ENCODE results near the gene IP6K2. TPM values are rescaled to one million over a fixed set of nuclear protein-coding genes. Genes with fewer than 3 reads are reported as not detected.

IP6K2 gene
- polyA plus RNA-seq, 1 donor = 176 TPM

DNA sequence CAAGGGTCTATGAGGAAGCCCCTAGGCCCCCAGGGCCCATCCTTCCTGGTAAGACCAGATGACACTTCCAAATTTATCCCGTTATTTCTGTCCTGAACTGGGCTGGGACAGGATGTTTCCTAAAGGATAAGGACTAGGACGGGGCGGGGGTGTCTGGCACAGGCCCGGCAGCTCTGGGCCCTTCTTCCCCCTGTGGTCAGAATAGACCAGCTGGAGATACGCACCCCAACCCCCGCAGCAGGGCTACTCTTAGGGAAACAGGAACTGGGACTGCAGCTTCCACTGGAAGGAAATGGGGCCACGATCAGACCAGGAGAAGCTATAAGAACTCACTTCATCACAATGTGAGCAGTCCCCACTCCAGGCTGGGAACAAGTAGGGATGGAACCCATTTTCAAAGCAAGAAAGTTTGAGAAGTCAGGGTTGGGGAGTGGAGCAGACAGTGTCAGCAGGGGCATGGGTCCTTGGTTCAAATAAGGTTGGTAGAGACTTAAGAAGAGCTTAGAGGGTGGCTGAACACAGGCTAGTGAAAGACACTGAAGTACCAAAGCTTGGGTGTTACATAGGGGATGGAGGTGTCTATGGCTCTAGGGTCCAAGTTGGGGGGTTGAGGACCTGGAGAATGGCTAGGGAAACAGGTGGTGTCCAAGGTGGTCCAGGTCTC lies 32.4 kb downstream of the IP6K2 start:
- Histone ChIP-seq H3K4me3 (ENCODE audit: low read length) (no peak overlapping the region), H3K4me1 (ENCODE audit: control insufficient read depth, insufficient read depth, low read length) (peaks cover 14% of the 10 kb centered on the region), H3K36me3 (ENCODE audit: control insufficient read depth, insufficient read depth, low read length) (peaks cover 58% of the 10 kb centered on the region), H3K27ac (ENCODE audit: low read length) (no peak overlapping the region), H3K27me3 (ENCODE audit: control insufficient read depth, insufficient read depth, low read length) (no peaks in the 10 kb centered on the region), H3K9me3 (ENCODE audit: control insufficient read depth, low read depth, low read length) (no peaks in the 10 kb centered on the region)
- no CpG with 5 or more reads among the region's 7 CpGs for WGBS (ENCODE audit: insufficient coverage, low lambda C conversion rate)
- DNase-seq = no peak

DNA sequence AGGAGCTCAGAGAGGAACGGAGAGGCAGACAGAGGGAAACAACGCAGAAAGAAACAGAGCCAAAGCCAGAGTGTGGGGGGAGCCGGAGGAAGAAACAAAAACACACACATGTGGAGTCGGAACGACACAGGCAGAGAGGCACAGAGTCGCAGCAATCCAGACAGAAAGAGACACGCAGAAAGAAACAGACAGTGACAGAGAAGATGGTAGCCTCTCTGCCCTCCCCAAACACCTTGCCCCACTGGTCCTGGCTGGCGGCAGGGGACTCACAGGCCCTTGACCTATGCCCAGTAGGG lies 33.0 kb downstream of the IP6K2 start:
- H3K27me3 ChIP-seq (ENCODE audit: control insufficient read depth, insufficient read depth, low read length) = no peaks in the 10 kb centered on the region
- H3K4me1 ChIP-seq (ENCODE audit: control insufficient read depth, insufficient read depth, low read length) = peaks cover 14% of the 10 kb centered on the region
- no peak for DNase-seq
- no peak overlapping the region for H3K4me3 ChIP-seq (ENCODE audit: low read length)
- H3K36me3 ChIP-seq (ENCODE audit: control insufficient read depth, insufficient read depth, low read length) = peaks cover 57% of the 10 kb centered on the region
- no peaks in the 10 kb centered on the region for H3K9me3 ChIP-seq (ENCODE audit: control insufficient read depth, low read depth, low read length)
- WGBS (ENCODE audit: insufficient coverage, low lambda C conversion rate) = 65% methylated on average over 5 of the region's 8 CpGs
- H3K27ac ChIP-seq (ENCODE audit: low read length) = no peak overlapping the region

DNA sequence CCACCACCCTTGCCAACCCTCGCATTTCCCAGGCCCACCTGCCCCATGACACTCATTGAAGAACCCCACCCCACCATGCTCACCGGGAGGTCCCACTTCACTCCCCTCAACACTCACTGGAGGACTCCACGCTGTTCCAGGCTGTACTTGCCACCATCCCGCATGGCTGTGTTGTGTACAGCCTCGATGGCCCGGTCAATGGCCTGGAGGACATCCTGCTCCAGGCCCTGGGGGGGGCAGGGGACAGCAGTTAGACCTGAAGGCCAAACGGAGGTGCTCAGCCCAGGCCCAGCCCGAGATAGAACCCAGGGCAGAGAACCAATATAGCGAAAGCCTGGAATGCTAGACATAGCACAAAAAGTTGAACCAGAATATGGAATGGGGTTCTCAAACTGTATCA lies 34.2 kb downstream of the IP6K2 start:
- no CpG with 5 or more reads among the region's 9 CpGs for WGBS (ENCODE audit: insufficient coverage, low lambda C conversion rate)

DNA sequence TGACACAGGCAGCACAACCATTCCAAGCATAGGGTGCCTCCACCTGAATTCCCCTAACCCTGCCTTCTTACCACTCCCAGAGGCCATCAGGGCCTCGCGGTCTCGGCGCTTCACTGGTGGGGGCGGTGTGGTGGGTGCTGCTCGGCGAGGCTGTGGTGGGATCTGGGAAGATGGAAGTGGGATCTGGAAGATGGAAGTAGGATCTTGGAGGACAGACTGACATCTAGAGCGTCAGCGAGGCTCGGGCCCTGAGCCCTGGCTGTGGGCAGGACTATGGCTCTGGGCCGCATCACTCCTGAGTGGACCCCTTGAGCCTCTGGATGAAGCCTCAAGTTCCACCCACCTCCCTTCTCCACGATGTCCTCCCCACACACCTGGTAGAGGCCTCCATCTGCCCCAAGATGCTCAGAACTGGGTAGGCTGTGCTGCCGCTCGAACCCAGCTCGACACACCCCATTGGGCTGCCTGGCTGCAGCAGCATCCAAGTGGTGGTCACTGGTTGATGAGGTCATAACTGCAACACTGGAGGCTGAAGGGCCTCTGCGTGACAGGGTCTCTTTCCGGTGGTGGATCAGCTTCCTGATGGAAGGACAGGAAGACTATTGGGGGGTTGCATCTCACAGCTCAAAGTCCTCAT lies 34.9 kb downstream of the IP6K2 start:
- WGBS (ENCODE audit: insufficient coverage, low lambda C conversion rate) = no CpG with 5 or more reads among the region's 17 CpGs
- no peaks in the 10 kb centered on the region for H3K9me3 ChIP-seq (ENCODE audit: control insufficient read depth, low read depth, low read length)
- no peak overlapping the region for H3K4me3 ChIP-seq (ENCODE audit: low read length)
- H3K36me3 ChIP-seq (ENCODE audit: control insufficient read depth, insufficient read depth, low read length) = peaks cover 53% of the 10 kb centered on the region
- H3K27me3 ChIP-seq (ENCODE audit: control insufficient read depth, insufficient read depth, low read length) = no peaks in the 10 kb centered on the region
- no peak overlapping the region for H3K27ac ChIP-seq (ENCODE audit: low read length)
- DNase-seq = no peak
- peaks cover 14% of the 10 kb centered on the region for H3K4me1 ChIP-seq (ENCODE audit: control insufficient read depth, insufficient read depth, low read length)

More for the DNA sequence above, 34.2 kb downstream of the IP6K2 start:
- Histone ChIP-seq H3K27ac (ENCODE audit: low read length) (no peak overlapping the region), H3K27me3 (ENCODE audit: control insufficient read depth, insufficient read depth, low read length) (no peaks in the 10 kb centered on the region), H3K9me3 (ENCODE audit: control insufficient read depth, low read depth, low read length) (no peaks in the 10 kb centered on the region), H3K4me1 (ENCODE audit: control insufficient read depth, insufficient read depth, low read length) (peaks cover 14% of the 10 kb centered on the region), H3K36me3 (ENCODE audit: control insufficient read depth, insufficient read depth, low read length) (peaks cover 56% of the 10 kb centered on the region), H3K4me3 (ENCODE audit: low read length) (no peak overlapping the region)
- DNase-seq = no peak

DNA sequence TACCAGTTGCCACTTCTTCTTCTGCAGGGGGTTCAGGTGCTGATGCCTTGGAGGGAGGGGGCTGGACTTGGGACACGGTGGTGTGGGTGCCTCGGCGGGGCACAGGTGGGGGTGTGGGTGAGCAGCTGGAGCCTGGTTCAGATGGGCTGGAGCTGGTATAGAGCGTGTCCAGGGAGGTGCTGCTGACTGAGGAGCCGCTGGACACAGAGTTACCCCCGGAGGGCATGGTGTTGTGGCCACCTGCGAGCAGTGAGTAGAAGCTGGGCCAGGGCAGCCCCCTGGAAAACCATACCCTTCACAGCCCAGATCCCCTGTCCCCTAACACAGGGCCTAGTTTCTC lies 35.5 kb downstream of the IP6K2 start:
- Histone ChIP-seq H3K36me3 (ENCODE audit: control insufficient read depth, insufficient read depth, low read length) (peaks cover 54% of the 10 kb centered on the region), H3K27ac (ENCODE audit: low read length) (no peak overlapping the region)
- WGBS (ENCODE audit: insufficient coverage, low lambda C conversion rate) = no CpG with 5 or more reads among the region's 7 CpGs

DNA sequence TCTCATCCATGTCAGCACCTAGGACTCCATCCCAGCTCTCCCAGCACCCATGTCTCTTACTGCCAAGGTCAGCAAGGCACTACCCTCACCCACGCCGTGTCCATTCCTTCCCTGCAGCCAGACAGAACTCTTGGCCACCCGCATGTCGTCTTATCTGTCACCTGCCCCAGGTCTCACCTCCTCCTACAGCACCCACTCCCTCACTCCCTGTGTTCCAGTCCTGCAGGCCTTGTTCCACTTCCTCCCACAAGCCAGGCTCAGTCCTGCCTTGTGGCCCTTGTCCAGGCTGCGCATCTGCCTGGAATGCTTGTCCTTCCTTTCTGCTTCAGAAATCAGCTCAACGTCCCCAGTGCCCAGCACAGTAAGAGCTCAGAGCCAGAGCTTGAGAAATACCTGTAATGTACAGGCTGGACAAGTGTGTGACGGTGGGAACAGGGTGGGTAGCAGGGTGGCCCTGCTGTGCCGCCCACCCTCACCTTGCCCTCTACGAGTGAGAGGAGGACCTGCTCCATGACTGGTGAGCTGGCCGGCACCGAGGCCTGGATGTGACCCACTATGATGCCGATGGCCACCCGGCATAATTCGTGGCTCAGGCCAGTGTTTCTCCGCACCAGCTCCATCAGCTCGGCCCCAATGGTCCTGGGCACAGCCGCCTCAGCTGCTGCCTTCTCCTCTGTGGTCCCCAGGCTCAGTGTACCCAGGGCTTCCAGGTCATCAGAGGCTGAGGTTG lies 36.0 kb downstream of the IP6K2 start:
- Histone ChIP-seq H3K27ac (ENCODE audit: low read length) (no peak overlapping the region), H3K36me3 (ENCODE audit: control insufficient read depth, insufficient read depth, low read length) (peaks cover 59% of the 10 kb centered on the region), H3K4me3 (ENCODE audit: low read length) (no peak overlapping the region), H3K9me3 (ENCODE audit: control insufficient read depth, low read depth, low read length) (no peaks in the 10 kb centered on the region), H3K4me1 (ENCODE audit: control insufficient read depth, insufficient read depth, low read length) (peaks cover 14% of the 10 kb centered on the region), H3K27me3 (ENCODE audit: control insufficient read depth, insufficient read depth, low read length) (no peaks in the 10 kb centered on the region)
- WGBS (ENCODE audit: insufficient coverage, low lambda C conversion rate) = no CpG with 5 or more reads among the region's 17 CpGs
- no peak for DNase-seq

More for the DNA sequence above, 35.5 kb downstream of the IP6K2 start:
- DNase-seq = no peak
- no peaks in the 10 kb centered on the region for H3K27me3 ChIP-seq (ENCODE audit: control insufficient read depth, insufficient read depth, low read length)
- H3K4me3 ChIP-seq (ENCODE audit: low read length) = no peak overlapping the region
- H3K9me3 ChIP-seq (ENCODE audit: control insufficient read depth, low read depth, low read length) = no peaks in the 10 kb centered on the region
- H3K4me1 ChIP-seq (ENCODE audit: control insufficient read depth, insufficient read depth, low read length) = peaks cover 14% of the 10 kb centered on the region

DNA sequence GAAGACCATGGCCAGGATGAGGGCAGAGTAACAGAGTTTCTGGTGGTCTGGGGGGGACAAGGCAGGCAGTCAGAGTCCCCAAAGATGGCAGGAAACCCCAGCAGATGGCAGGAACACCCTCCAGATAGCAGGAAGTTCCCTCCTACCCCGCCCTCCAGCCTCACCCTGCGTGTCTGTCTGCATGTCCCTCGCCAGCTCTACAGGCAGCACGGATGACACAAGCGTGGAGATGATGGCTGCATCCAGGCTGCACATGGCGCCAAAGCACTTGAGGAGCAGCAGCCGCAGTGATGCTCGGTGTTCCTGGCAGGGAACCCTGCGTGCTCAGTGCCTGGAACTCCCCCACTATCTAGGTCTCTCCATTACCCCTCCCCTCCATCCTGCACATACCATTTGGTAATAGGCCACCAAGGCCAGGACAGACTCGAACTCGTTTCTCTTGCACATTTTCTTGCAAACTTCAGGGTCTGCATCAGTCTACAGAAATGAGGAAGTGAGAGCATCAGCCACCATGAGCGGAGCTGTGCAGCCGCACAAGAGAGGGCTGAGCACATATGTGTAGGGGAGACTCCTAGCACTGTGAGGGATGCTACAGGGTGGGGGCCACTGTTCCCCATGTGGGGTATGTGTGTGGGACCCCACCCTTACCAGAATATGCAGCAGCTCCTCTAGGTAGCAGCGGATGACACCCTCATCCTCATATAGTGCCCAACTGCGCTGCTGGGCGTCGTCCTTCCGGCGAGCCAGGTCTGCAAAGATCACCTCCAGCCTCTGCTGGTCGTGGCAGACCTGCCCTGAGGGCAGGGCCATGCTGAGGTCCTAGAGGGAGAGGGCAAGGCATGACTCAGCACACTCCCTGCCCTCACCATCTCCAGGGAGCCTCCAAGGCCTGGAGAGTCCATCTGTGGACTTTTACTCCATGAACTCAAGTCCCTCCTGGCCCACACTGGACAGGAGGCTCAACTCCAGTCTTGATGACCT lies 37.3 kb downstream of the IP6K2 start:
- Histone ChIP-seq H3K4me1 (ENCODE audit: control insufficient read depth, insufficient read depth, low read length) (peaks cover 12% of the 10 kb centered on the region), H3K27me3 (ENCODE audit: control insufficient read depth, insufficient read depth, low read length) (no peaks in the 10 kb centered on the region), H3K4me3 (ENCODE audit: low read length) (no peak overlapping the region), H3K9me3 (ENCODE audit: control insufficient read depth, low read depth, low read length) (no peaks in the 10 kb centered on the region), H3K27ac (ENCODE audit: low read length) (no peak overlapping the region), H3K36me3 (ENCODE audit: control insufficient read depth, insufficient read depth, low read length) (peaks cover 66% of the 10 kb centered on the region)
- DNase-seq = no peak
- no CpG with 5 or more reads among the region's 20 CpGs for WGBS (ENCODE audit: insufficient coverage, low lambda C conversion rate)

DNA sequence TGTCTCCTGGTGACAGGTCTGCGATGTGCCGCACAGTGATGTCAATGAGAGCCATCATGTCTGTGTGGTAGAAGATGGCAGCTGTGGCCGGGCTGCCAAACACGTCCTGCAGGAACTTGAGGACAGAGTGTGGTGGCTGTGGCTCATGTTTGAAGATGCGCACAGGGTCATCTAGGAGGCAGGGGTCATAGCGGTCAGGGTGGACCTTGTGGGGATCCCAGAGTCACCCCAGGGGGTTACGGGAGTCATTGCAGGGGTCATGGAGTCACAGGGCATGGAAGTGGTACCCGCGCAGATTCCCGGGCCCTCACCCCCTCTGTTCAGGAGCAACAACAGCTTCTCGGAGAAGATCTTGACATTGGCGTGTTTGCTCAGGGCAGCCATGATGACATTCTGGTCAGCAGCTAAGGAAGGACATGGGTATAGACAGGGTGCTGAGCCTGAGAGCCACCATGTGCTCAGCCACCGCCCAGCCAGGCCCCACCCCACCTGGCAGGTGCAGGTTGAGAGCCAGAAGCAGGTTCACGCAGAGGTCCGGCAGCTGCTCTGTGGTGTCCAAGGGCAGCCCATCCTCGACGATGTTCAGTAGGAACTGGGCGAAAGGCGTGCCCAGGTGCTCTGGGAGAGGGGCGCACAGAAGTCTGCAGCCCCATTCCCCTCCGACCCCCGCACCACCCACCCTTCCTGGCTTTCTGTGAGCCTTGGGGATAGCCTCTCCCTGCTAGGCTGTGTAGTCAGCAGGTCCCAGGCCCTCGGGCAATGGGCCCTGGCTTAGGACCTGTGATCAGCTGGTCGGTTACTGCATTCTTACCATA lies 38.2 kb downstream of the IP6K2 start:
- peaks cover 73% of the 10 kb centered on the region for H3K36me3 ChIP-seq (ENCODE audit: control insufficient read depth, insufficient read depth, low read length)

DNA sequence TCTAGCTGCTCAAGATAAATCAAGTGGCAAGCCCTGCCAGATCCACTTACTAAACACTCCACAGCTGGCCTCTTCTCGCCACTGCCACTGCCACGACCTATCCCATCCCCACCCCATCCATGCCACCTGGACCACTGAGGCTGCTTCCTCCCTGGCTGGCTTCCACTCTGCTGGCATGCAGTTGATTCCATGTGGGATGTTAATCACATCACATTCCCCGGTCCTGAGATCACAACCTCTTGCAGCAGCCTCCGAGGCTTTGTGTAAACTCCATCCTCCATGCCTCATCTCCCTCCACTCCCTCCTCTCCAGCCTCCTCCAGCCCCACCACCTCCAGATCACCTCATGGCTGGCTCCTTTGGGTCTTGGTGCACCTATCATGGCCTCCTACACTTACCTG lies 39.0 kb downstream of the IP6K2 start:
- no peak for DNase-seq
- Histone ChIP-seq H3K4me3 (ENCODE audit: low read length) (no peak overlapping the region), H3K36me3 (ENCODE audit: control insufficient read depth, insufficient read depth, low read length) (peaks cover 73% of the 10 kb centered on the region), H3K4me1 (ENCODE audit: control insufficient read depth, insufficient read depth, low read length) (no peaks in the 10 kb centered on the region), H3K27me3 (ENCODE audit: control insufficient read depth, insufficient read depth, low read length) (no peaks in the 10 kb centered on the region), H3K9me3 (ENCODE audit: control insufficient read depth, low read depth, low read length) (no peaks in the 10 kb centered on the region), H3K27ac (ENCODE audit: low read length) (no peak overlapping the region)
- WGBS (ENCODE audit: insufficient coverage, low lambda C conversion rate) = no CpG with 5 or more reads among the region's 4 CpGs

More for the DNA sequence above, 38.2 kb downstream of the IP6K2 start:
- Histone ChIP-seq H3K9me3 (ENCODE audit: control insufficient read depth, low read depth, low read length) (no peaks in the 10 kb centered on the region), H3K27me3 (ENCODE audit: control insufficient read depth, insufficient read depth, low read length) (no peaks in the 10 kb centered on the region), H3K4me3 (ENCODE audit: low read length) (no peak overlapping the region), H3K27ac (ENCODE audit: low read length) (no peak overlapping the region), H3K4me1 (ENCODE audit: control insufficient read depth, insufficient read depth, low read length) (peaks cover 4% of the 10 kb centered on the region)
- no peak for DNase-seq
- no CpG with 5 or more reads among the region's 24 CpGs for WGBS (ENCODE audit: insufficient coverage, low lambda C conversion rate)

Data from large intestine (tissue), 3 donors.